ENCODE data around the gene AGAP9.
"Not testable (repeated sequence)": the region's sequence is repeated elsewhere in the genome, so short reads cannot be mapped to it uniquely, and the experiment has no call there.

Gene AGAP9

GRCh38 chr10:47457528-47457820 lies 66.0 kb downstream of the AGAP9 start:
- Histone ChIP-seq H2AFZ (ENCODE audit: low read length) (no peak overlapping the region), H3K27me3 (replicated peaks; ENCODE audit: insufficient read depth, low read length) (peaks cover 15% of the 10 kb centered on the region), H3K4me1 (ENCODE audit: low read length) (no peaks in the 10 kb centered on the region), H3K9ac (ENCODE audit: low read length) (no peak overlapping the region), H3K27ac (ENCODE audit: low read length) (no peak overlapping the region), H3K4me2 (ENCODE audit: low read depth, low read length) (no peak overlapping the region), H3K9me2 (replicated peaks; ENCODE audit: insufficient read depth, low read length) (no peaks in the 10 kb centered on the region), H3K9me3 (replicated peaks; ENCODE audit: insufficient read depth, low read length) (no peaks in the 10 kb centered on the region), H3K36me3 (replicated peaks; ENCODE audit: insufficient read depth, low read length) (no peaks in the 10 kb centered on the region), H3F3A (ENCODE audit: insufficient read depth, low read length) (no peaks in the 10 kb centered on the region), H3K79me2 (ENCODE audit: low read length) (no peaks in the 10 kb centered on the region), H4K20me1 (ENCODE audit: insufficient read depth, low read length) (no peaks in the 10 kb centered on the region), H3K4me3 (ENCODE audit: low read length) (no peak overlapping the region)
- no peak for DNase-seq
- no peak for TF ChIP-seq EZH2 (optimal IDR thresholded peaks at IDR 0.05; ENCODE audit: low read depth, low read length)
- no peak for TF ChIP-seq EZH2phosphoT487 (IDR thresholded peaks at IDR 0.05; ENCODE audit: low read length)
- TF ChIP-seq CTCF (IDR thresholded peaks at IDR 0.05; ENCODE audit: low read length) = no peak

GRCh38 chr10:47456794-47457527 lies 66.5 kb downstream of the AGAP9 start:
- no peaks in the 10 kb centered on the region for H3F3A ChIP-seq (ENCODE audit: insufficient read depth, low read length)
- no peak overlapping the region for H3K4me2 ChIP-seq (ENCODE audit: low read depth, low read length)
- no peak for TF ChIP-seq CTCF (IDR thresholded peaks at IDR 0.05; ENCODE audit: low read length)
- TF ChIP-seq EZH2 (optimal IDR thresholded peaks at IDR 0.05; ENCODE audit: low read depth, low read length) = no peak
- TF ChIP-seq EZH2phosphoT487 (IDR thresholded peaks at IDR 0.05; ENCODE audit: low read length) = no peak
- H2AFZ ChIP-seq (ENCODE audit: low read length) = no peak overlapping the region
- H3K27me3 ChIP-seq (replicated peaks; ENCODE audit: insufficient read depth, low read length) = peaks cover 19% of the 10 kb centered on the region
- no peaks in the 10 kb centered on the region for H3K36me3 ChIP-seq (replicated peaks; ENCODE audit: insufficient read depth, low read length)
- DNase-seq = no peak
- no peak overlapping the region for H3K27ac ChIP-seq (ENCODE audit: low read length)
- H3K9me2 ChIP-seq (replicated peaks; ENCODE audit: insufficient read depth, low read length) = no peaks in the 10 kb centered on the region
- H3K4me1 ChIP-seq (ENCODE audit: low read length) = no peaks in the 10 kb centered on the region
- H3K9ac ChIP-seq (ENCODE audit: low read length) = no peak overlapping the region
- H3K79me2 ChIP-seq (ENCODE audit: low read length) = no peaks in the 10 kb centered on the region
- no peak overlapping the region for H3K4me3 ChIP-seq (ENCODE audit: low read length)
- no peaks in the 10 kb centered on the region for H4K20me1 ChIP-seq (ENCODE audit: insufficient read depth, low read length)
- H3K9me3 ChIP-seq (replicated peaks; ENCODE audit: insufficient read depth, low read length) = no peaks in the 10 kb centered on the region

GRCh38 chr10:47456079-47456785 lies 67.2 kb downstream of the AGAP9 start:
- no peak overlapping the region for H3K4me3 ChIP-seq (ENCODE audit: low read length)
- H4K20me1 ChIP-seq (ENCODE audit: insufficient read depth, low read length) = no peaks in the 10 kb centered on the region
- no peak overlapping the region for H2AFZ ChIP-seq (ENCODE audit: low read length)
- no peaks in the 10 kb centered on the region for H3K79me2 ChIP-seq (ENCODE audit: low read length)
- no peaks in the 10 kb centered on the region for H3K4me1 ChIP-seq (ENCODE audit: low read length)
- no peaks in the 10 kb centered on the region for H3F3A ChIP-seq (ENCODE audit: insufficient read depth, low read length)
- DNase-seq = no peak
- no peaks in the 10 kb centered on the region for H3K9me2 ChIP-seq (replicated peaks; ENCODE audit: insufficient read depth, low read length)
- H3K4me2 ChIP-seq (ENCODE audit: low read depth, low read length) = no peak overlapping the region
- H3K9ac ChIP-seq (ENCODE audit: low read length) = no peak overlapping the region
- no peak overlapping the region for H3K27ac ChIP-seq (ENCODE audit: low read length)
- H3K36me3 ChIP-seq (replicated peaks; ENCODE audit: insufficient read depth, low read length) = no peaks in the 10 kb centered on the region
- TF ChIP-seq CTCF (IDR thresholded peaks at IDR 0.05; ENCODE audit: low read length) (no peak), EZH2 (optimal IDR thresholded peaks at IDR 0.05; ENCODE audit: low read depth, low read length) (no peak), EZH2phosphoT487 (IDR thresholded peaks at IDR 0.05; ENCODE audit: low read length) (no peak)
- H3K9me3 ChIP-seq (replicated peaks; ENCODE audit: insufficient read depth, low read length) = no peaks in the 10 kb centered on the region
- H3K27me3 ChIP-seq (replicated peaks; ENCODE audit: insufficient read depth, low read length) = peaks cover 24% of the 10 kb centered on the region

GRCh38 chr10:47455350-47456078 lies 67.9 kb downstream of the AGAP9 start:
- not testable (repeated sequence) for H3K9ac ChIP-seq (ENCODE audit: low read length); H3K36me3 ChIP-seq (replicated peaks; ENCODE audit: insufficient read depth, low read length); H3K4me2 ChIP-seq (ENCODE audit: low read depth, low read length); H3K27ac ChIP-seq (ENCODE audit: low read length); H3K4me3 ChIP-seq (ENCODE audit: low read length); H3F3A ChIP-seq (ENCODE audit: insufficient read depth, low read length); H3K9me2 ChIP-seq (replicated peaks; ENCODE audit: insufficient read depth, low read length); H2AFZ ChIP-seq (ENCODE audit: low read length); H3K9me3 ChIP-seq (replicated peaks; ENCODE audit: insufficient read depth, low read length); DNase-seq; H4K20me1 ChIP-seq (ENCODE audit: insufficient read depth, low read length); H3K4me1 ChIP-seq (ENCODE audit: low read length); H3K79me2 ChIP-seq (ENCODE audit: low read length)
- peaks cover 24% of the 10 kb centered on the region for H3K27me3 ChIP-seq (replicated peaks; ENCODE audit: insufficient read depth, low read length)

Measured in MM.1S (cell line).